ENCODE measurements around the gene EDRF1. TPM values are rescaled to one million over a fixed set of nuclear protein-coding genes. Genes with fewer than 3 reads are reported as not detected.

The EDRF1 gene
- total and polyA plus RNA-seq, 2 experiments from 2014 or later, result 11.4 to 16.4 TPM

GRCh38 chr10:125792342-125793300 is 73.1 kb downstream of the EDRF1 start:
- no peak for TF ChIP-seq EZH2phosphoT487 (IDR thresholded peaks at IDR 0.05; ENCODE audit: insufficient read depth, low read depth)
- no peak for TF ChIP-seq EZH2 (IDR thresholded peaks at IDR 0.05; ENCODE audit: insufficient read depth, poor library complexity, severe bottlenecking)
- in situ Hi-C loops (cut with MboI), result no loop called here

GRCh38 chr10:125795128-125795527 is 75.6 kb downstream of the EDRF1 start:
- no peaks in the 10 kb centered on the region for H3K9me2 ChIP-seq (ENCODE audit: insufficient read depth)
- no peaks in the 10 kb centered on the region for H3K27me3 ChIP-seq (replicated peaks; ENCODE audit: insufficient read depth)
- no peaks in the 10 kb centered on the region for H3K9me3 ChIP-seq (ENCODE audit: low read depth)
- TF ChIP-seq EZH2phosphoT487 (IDR thresholded peaks at IDR 0.05; ENCODE audit: insufficient read depth, low read depth), result no peak
- 45 to 63% methylated on average over 2 of the region's 2 CpGs for WGBS, 2 experiments (ENCODE audit: low coverage in 1 of 2, low lambda C conversion rate in 2 of 2, missing lambda C conversion rate in 2 of 2)
- no peak overlapping the region for H3K4me2 ChIP-seq (ENCODE audit: unreplicated experiment)
- H3K27ac ChIP-seq, result no peak overlapping the region
- no peak overlapping the region for H3K9ac ChIP-seq
- no peaks in the 10 kb centered on the region for H3K79me2 ChIP-seq (ENCODE audit: insufficient read depth)
- H3K4me3 ChIP-seq, result no peak overlapping the region
- no peak overlapping the region for H2AFZ ChIP-seq
- DNase-seq, result no peak
- no peaks in the 10 kb centered on the region for H4K20me1 ChIP-seq (ENCODE audit: insufficient read depth)
- H3K4me1 ChIP-seq (ENCODE audit: insufficient read depth), result no peaks in the 10 kb centered on the region
- H3K36me3 ChIP-seq (ENCODE audit: low read depth), result no peaks in the 10 kb centered on the region
- in situ Hi-C loops (cut with MboI), result no loop called here
- no peaks in the 10 kb centered on the region for H3F3A ChIP-seq (ENCODE audit: insufficient read depth)

More at GRCh38 chr10:125792342-125793300, 73.1 kb downstream of the EDRF1 start:
- Histone ChIP-seq H3K4me1 (ENCODE audit: insufficient read depth) (no peaks in the 10 kb centered on the region), H3K9ac (no peak overlapping the region), H3K9me3 (ENCODE audit: low read depth) (no peaks in the 10 kb centered on the region), H3K4me2 (ENCODE audit: unreplicated experiment) (no peak overlapping the region), H3K4me3 (no peak overlapping the region), H2AFZ (no peak overlapping the region), H3K9me2 (ENCODE audit: insufficient read depth) (no peaks in the 10 kb centered on the region), H3F3A (ENCODE audit: insufficient read depth) (no peaks in the 10 kb centered on the region), H3K79me2 (ENCODE audit: insufficient read depth) (no peaks in the 10 kb centered on the region), H3K36me3 (ENCODE audit: low read depth) (no peaks in the 10 kb centered on the region), H3K27me3 (replicated peaks; ENCODE audit: insufficient read depth) (no peaks in the 10 kb centered on the region), H4K20me1 (ENCODE audit: insufficient read depth) (no peaks in the 10 kb centered on the region), H3K27ac (no peak overlapping the region)
- WGBS, 2 experiments (ENCODE audit: low coverage in 1 of 2, low lambda C conversion rate in 2 of 2, missing lambda C conversion rate in 2 of 2), result 80 to 82% methylated on average over 14 of the region's 14 CpGs
- DNase-seq, result no peak

GRCh38 chr10:125795637-125796190 is 76.2 kb downstream of the EDRF1 start:
- no peaks in the 10 kb centered on the region for H3K79me2 ChIP-seq (ENCODE audit: insufficient read depth)

DNA sequence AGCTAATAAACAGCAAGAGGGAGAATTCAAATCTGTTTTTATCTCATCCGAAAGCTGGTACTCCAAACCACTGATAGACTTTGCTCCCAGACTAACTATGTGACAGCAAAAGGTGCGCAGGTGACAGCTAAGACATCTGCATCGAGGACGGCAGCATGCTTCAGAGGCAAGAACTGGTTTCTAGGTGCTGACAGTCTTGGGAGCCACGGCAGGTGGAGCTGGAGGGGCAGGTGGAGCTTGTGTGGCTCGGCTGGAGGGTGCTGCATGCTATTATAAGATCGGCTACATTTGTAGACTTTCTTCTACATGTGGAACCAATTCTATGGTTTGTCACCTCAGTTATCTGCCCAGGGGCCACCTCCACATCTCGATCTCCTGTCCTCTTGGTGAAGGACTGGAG is 77.9 kb downstream of the EDRF1 start:
- Histone ChIP-seq H3K36me3 (ENCODE audit: low read depth) (no peaks in the 10 kb centered on the region), H3K9ac (no peak overlapping the region), H3K9me3 (ENCODE audit: low read depth) (no peaks in the 10 kb centered on the region), H3K27ac (no peak overlapping the region), H3K4me1 (ENCODE audit: insufficient read depth) (no peaks in the 10 kb centered on the region), H3K4me2 (ENCODE audit: unreplicated experiment) (no peak overlapping the region), H3K27me3 (replicated peaks; ENCODE audit: insufficient read depth) (no peaks in the 10 kb centered on the region), H3K4me3 (no peak overlapping the region), H4K20me1 (ENCODE audit: insufficient read depth) (no peaks in the 10 kb centered on the region), H3F3A (ENCODE audit: insufficient read depth) (no peaks in the 10 kb centered on the region), H3K9me2 (ENCODE audit: insufficient read depth) (no peaks in the 10 kb centered on the region), H2AFZ (no peak overlapping the region), H3K79me2 (ENCODE audit: insufficient read depth) (no peaks in the 10 kb centered on the region)
- TF ChIP-seq EZH2phosphoT487 (IDR thresholded peaks at IDR 0.05; ENCODE audit: insufficient read depth, low read depth) (no peak), EZH2 (IDR thresholded peaks at IDR 0.05; ENCODE audit: insufficient read depth, poor library complexity, severe bottlenecking) (no peak)
- WGBS, 2 experiments (ENCODE audit: low coverage in 1 of 2, low lambda C conversion rate in 2 of 2, missing lambda C conversion rate in 2 of 2), result 91 to 92% methylated on average over 8 of the region's 8 CpGs
- in situ Hi-C loops (cut with MboI), result no loop called here
- DNase-seq, result no peak

More at GRCh38 chr10:125795637-125796190, 76.2 kb downstream of the EDRF1 start:
- WGBS, 2 experiments (ENCODE audit: low coverage in 1 of 2, low lambda C conversion rate in 2 of 2, missing lambda C conversion rate in 2 of 2), result 82 to 85% methylated on average over 8 of the region's 8 CpGs
- H3K4me3 ChIP-seq, result no peak overlapping the region
- no peak overlapping the region for H2AFZ ChIP-seq
- H4K20me1 ChIP-seq (ENCODE audit: insufficient read depth), result no peaks in the 10 kb centered on the region
- H3K27ac ChIP-seq, result no peak overlapping the region
- H3K4me2 ChIP-seq (ENCODE audit: unreplicated experiment), result no peak overlapping the region
- no peaks in the 10 kb centered on the region for H3K36me3 ChIP-seq (ENCODE audit: low read depth)
- no peaks in the 10 kb centered on the region for H3K9me3 ChIP-seq (ENCODE audit: low read depth)
- no peaks in the 10 kb centered on the region for H3K27me3 ChIP-seq (replicated peaks; ENCODE audit: insufficient read depth)
- in situ Hi-C loops (cut with MboI), result no loop called here
- H3K9ac ChIP-seq, result no peak overlapping the region
- no peak for DNase-seq
- H3K9me2 ChIP-seq (ENCODE audit: insufficient read depth), result no peaks in the 10 kb centered on the region
- TF ChIP-seq EZH2 (IDR thresholded peaks at IDR 0.05; ENCODE audit: insufficient read depth, poor library complexity, severe bottlenecking), result no peak
- no peaks in the 10 kb centered on the region for H3F3A ChIP-seq (ENCODE audit: insufficient read depth)
- H3K4me1 ChIP-seq (ENCODE audit: insufficient read depth), result no peaks in the 10 kb centered on the region

Data from GM23248 (cell line).